Activated naive CD4-positive, alpha-beta T cell treated with anti-CD3 and anti-CD28 coated beads, Interleukin-2, amount 50 U/mL, for 72 hours (primary cell): ENCODE results near the gene TTC27. TPM values are rescaled to one million over a fixed set of nuclear protein-coding genes. Genes with fewer than 3 reads are reported as not detected.

Source experiments
- ATAC-seq, 2 donors: fragments of 150-1000 bp; cut with Tn5 transposase; 2 replicates each; pipeline ENCODE4 v1.10.0; 2021; ENCODE audit warnings: mild to moderate bottlenecking in 2 of 2, moderate library complexity in 2 of 2
- DNase-seq, 2 donors: peaks; one replicate each; pipeline ENCODE4 v3.0.0; 2021 to 2022; ENCODE audit warnings: low spot score in 2 of 2
- H3K27ac Mint-ChIP-seq, 2 donors: one replicate each; pipeline ENCODE4 v1.8.0; 2022; ENCODE audit warnings: mild to moderate bottlenecking in 2 of 2, mixed read lengths in 2 of 2
- H3K36me3 Mint-ChIP-seq, 2 donors: one replicate each; pipeline ENCODE4 v1.8.0; 2022; ENCODE audit warnings: mixed read lengths in 2 of 2
- H3K9me3 Mint-ChIP-seq, 2 donors: one replicate each; pipeline ENCODE4 v1.8.0; 2022; ENCODE audit warnings: mixed read lengths in 2 of 2
- total RNA-seq, 2 donors: library from RNA; stranded (reverse); gene quantifications; one replicate each; pipeline ENCODE4 v1.2.3, GENCODE V29; 2022

TTC27 gene
- total RNA-seq, 2 donors from 2014 or later = 22.2 to 31.3 TPM

DNA sequence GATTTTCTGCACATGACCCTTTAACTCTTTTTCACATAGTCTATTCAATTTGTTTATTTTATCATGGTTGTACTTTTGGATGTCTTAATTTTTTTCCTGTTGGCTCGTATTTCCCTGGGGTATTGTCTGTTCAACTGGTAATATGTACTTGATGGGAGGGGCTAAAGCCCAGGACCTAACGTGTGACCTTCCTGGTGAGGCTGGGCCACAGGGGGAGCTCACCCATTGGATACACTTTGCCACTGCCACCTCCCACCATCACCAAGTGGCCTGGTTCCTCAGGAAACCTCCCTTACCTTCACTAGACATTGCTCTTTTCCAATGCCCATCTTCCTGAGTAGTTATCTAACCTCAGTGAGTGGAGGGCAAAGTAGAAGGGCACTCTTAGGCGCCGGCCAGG lies 175.0 kb downstream of the TTC27 start:
- no peak for DNase-seq
- Mint-ChIP-seq H3K27ac (peak overlapping the region in 1 of 2 donors; percentile 69), H3K36me3 (peaks cover 0 to 2% of the 10 kb centered on the region in 2 donors), H3K9me3 (no peaks in the 10 kb centered on the region)
- no peak for ATAC-seq

DNA sequence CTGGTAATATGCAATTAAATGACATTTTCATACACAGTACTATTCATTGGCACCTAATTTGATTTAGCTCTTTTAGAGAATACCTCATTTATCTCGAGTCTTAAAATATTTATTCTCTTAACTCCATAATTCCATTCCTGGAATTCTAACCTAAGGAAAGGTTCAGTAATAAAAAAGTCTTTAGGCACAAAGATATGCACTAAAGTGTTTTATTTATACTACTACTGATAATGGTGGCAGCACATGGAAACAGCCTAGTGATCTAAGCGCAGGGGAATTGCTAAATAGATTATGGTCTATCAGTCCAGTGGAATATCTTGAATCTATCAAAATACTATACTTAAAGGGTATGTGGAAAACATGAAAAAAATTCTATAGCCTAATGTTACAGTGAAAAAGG lies 176.4 kb downstream of the TTC27 start:
- no peak for DNase-seq
- Mint-ChIP-seq H3K36me3 (peaks cover 7 to 13% of the 10 kb centered on the region in 2 donors), H3K27ac (no peak overlapping the region), H3K9me3 (peaks cover 0 to 4% of the 10 kb centered on the region in 2 donors)
- no peak for ATAC-seq

DNA sequence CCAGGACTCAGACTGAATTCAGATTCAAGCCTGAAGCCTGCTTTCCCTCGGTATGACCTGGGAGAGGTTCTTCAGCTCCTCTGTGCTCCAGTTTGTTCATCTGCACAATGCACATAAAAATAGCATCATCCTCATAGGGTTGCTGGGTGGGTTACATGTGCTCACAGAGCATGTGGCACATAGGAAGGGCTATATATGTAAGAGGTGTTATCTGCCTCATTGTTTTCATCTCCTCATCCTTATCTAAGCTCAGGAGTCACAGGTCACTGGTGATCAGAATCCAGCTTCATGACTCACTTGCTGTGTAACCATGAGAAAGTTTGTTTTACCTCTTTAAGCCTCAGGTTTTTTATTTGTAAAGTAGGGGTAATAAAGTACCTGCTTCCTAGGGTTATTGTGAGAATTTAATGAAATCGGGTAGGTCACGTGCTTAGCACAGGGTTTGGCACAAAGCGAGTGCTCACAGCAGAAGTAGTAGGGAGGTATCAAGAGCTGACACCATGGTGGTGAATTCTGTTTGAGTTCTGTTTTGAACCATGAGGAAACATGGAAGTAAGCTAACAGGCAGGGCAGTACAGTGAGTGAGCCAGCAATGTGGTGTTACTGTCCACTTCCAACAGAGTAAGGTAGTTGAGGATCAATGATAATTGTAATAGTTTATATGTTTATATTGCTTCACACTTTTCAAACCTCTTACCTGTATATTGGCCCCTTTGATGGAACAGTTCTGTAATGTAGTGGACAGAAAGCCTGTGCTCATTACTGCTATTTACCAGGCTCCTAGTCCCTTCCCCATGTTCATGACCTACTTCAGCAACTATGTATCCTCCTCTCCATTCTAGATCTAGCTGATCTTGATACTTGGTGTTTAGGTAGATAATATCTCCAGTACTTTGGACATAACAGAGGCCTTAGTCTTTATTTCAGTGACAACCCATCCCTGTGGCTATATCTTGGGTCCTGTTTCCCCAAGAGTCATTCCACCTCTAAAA lies 177.6 kb downstream of the TTC27 start:
- peaks cover 0 to 4% of the 10 kb centered on the region in 2 donors for H3K9me3 Mint-ChIP-seq
- peaks cover 12 to 21% of the 10 kb centered on the region in 2 donors for H3K36me3 Mint-ChIP-seq
- no peak for DNase-seq
- no peak overlapping the region for H3K27ac Mint-ChIP-seq
- no peak for ATAC-seq

DNA sequence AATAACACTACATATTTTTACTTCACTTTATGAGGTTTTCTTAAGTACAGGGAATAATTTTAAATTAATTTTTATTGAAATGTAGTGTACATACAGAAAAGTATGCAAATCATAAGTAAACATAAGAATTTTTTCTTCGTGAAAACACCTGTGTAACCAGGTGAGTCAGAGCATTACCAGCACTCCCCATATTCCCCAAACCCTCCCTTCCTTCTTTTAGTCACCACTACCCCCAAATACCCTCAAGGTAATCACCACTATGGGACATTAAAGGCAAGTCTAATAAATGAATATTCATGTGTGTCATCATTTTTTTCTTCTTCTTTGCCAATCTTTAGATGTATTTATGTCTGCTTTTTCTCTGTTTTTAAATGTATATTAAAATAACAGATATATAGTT lies 179.0 kb downstream of the TTC27 start:
- Mint-ChIP-seq H3K9me3 (peaks cover 0 to 4% of the 10 kb centered on the region in 2 donors), H3K27ac (no peak overlapping the region), H3K36me3 (peaks cover 23 to 29% of the 10 kb centered on the region in 2 donors)
- DNase-seq = no peak
- ATAC-seq = no peak

DNA sequence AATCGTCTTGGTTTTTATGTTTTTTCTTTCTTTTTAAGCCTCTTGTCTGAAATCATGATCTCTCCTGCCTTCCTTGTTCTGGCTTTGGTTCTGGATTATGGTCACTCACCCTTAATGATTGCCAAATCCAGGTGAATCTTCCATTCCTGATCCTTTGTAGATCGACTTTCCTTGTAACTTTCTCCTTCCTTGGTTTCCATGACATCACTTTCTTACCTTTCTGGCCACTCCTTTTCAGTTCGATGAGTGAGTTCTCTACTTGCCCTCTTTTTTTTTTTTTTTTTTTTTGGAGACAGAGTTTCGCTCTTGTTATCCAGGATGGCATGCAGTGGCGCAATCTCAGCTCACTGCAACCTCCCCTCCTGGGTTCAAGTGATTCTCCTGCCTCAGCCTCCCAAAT lies 179.8 kb downstream of the TTC27 start:
- Mint-ChIP-seq H3K9me3 (peaks cover 0 to 4% of the 10 kb centered on the region in 2 donors), H3K36me3 (peaks cover 27 to 29% of the 10 kb centered on the region in 2 donors), H3K27ac (no peak overlapping the region)
- ATAC-seq (no peak), DNase-seq (no peak)

DNA sequence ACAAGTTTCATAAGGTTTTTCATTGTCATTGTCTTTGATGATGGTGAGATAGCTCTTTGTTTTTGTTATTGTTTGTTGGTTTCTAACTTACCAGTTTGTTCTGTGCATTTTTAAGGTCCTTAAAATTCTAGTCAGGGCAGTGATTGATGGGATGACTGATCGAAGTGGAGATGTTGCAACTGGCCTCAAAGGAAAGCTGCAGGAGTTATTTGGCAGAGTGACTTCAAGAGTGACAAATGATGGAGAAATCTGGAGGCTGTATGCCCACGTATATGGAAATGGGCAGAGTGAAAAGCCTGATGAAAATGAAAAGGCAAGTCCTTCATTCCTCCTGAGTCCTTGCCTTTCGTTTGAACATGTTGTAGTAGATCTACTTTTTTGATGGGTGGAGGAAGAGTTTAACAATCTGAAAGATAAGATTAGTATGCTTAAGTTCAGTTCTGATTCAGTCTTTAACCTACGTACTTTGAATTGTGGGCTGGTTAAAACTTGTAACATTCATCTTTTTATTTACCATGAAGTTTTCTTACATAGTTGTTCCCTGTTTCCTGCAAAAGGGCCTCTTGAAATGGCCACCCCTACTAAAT lies 183.2 kb downstream of the TTC27 start:
- DNase-seq (no peak), ATAC-seq (no peak)
- Mint-ChIP-seq H3K9me3 (peaks cover 0 to 4% of the 10 kb centered on the region in 2 donors), H3K27ac (no peak overlapping the region), H3K36me3 (peaks cover 27 to 29% of the 10 kb centered on the region in 2 donors)

DNA sequence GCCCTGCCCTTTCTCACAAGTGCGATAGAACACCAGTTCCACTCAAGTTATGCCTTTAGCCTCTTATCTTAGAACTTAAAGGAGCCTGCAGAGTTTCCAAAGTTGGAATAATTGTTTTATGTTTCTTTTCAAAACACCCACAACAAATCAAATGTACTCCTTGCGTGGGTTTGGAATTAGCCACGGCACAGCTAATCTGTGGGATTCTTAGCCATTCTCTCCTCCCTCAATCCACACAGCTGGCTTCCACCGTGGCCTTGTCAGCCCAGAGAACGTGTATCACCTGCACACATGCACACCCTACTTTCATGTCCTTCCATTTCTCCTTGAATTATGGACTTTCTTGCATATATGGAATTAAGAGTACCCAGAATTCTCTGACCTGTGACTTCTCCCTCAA lies 183.8 kb downstream of the TTC27 start:
- Mint-ChIP-seq H3K36me3 (peaks cover 30 to 33% of the 10 kb centered on the region in 2 donors), H3K9me3 (peaks cover 0 to 4% of the 10 kb centered on the region in 2 donors), H3K27ac (no peak overlapping the region)
- ATAC-seq (no peak), DNase-seq (no peak)

DNA sequence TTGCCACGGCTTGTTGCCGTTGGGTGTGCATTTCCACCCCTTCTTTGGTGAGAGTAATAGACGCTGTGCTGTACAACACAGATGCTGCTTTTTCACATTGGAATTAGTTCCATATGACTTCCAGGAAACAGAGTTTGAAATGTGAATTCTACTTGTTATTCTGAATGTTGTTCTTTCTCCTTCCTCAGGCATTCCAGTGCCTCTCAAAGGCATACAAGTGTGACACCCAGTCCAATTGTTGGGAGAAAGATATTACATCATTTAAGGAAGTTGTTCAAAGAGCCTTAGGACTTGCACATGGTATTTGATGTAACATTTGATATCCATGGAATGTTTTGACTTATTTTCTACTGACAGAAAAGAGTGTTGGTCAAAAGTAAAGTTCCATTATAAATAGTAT lies 184.5 kb downstream of the TTC27 start:
- H3K27ac Mint-ChIP-seq = no peak overlapping the region
- no peak for DNase-seq
- peaks cover 0 to 4% of the 10 kb centered on the region in 2 donors for H3K9me3 Mint-ChIP-seq
- ATAC-seq = no peak
- H3K36me3 Mint-ChIP-seq = peaks cover 36 to 37% of the 10 kb centered on the region in 2 donors

DNA sequence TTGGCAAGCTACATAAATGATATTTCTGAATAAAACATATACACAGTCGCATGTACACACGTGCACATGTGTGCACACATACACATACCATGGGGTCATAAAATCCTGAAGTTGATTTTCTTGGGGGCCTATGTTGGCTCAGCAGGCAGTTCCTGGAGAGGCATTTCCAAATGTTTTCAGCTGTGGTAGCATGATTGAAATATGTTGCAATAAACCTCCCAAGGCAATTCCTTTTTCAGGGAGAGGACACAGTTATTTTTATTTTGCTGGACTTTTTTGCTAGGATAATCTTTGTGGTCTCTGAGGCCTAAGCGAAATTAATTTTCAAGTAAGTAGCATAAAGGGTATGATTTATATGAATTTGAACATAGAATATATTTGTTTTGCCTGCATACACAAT lies 192.2 kb downstream of the TTC27 start:
- Mint-ChIP-seq H3K9me3 (no peaks in the 10 kb centered on the region), H3K36me3 (peaks cover 12 to 16% of the 10 kb centered on the region in 2 donors), H3K27ac (no peak overlapping the region)
- ATAC-seq = no peak
- DNase-seq = no peak

DNA sequence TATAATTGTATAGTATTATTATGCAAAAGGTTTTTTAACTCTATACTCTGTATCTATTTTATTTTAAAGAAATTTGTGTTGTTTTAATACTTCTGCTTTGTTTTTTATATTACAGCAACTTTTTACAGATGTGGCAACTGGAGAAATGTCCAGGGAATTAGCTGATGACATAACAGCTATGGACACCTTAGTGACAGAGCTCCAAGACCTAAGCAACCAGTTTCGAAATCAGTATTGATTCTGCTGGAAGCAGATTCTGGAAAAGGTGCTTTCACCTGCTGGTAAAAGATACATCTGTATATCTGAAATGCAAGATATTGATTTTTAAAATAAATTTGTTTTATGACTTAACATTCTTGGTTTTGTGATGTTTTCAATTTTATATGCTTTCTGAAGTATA lies 192.9 kb downstream of the TTC27 start:
- no peaks in the 10 kb centered on the region for H3K9me3 Mint-ChIP-seq
- no peak for DNase-seq
- ATAC-seq = no peak
- no peak overlapping the region for H3K27ac Mint-ChIP-seq
- peaks cover 16 to 18% of the 10 kb centered on the region in 2 donors for H3K36me3 Mint-ChIP-seq

DNA sequence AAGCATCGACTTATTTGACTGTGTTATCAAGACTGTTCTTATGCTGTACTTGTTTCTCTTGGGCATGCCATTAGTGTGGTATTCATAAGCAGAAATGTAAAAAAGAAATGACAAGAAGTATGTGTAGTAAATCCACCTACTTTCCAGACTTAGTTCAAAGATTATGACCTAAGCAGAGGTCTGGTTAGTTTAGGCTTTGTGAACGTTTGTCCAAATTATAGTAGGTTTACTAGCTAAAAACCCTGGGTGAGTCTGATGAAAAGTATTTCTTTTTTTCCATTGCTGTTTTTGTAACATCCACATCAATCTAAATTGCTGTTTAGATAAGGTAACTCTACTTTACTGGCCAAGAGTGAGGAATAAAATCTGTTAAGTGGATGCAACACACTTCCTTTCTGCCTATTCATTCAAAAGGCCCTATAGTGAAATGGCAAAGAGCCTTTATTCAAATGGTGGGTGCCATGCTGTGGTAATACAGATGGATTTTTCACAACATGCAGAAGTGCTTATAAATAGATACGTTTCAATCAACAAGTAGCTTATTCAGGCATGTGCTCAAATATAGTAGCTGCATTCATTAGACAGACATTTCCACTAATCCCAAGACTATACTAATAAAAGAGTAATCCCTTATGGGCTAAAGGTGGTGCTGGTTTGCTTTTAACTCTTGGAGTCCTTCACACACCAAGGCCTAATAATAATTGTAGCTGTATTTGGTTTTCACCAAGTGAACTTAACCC lies 196.4 kb downstream of the TTC27 start:
- Mint-ChIP-seq H3K36me3 (peaks cover 7 to 9% of the 10 kb centered on the region in 2 donors), H3K9me3 (peaks cover 3 to 4% of the 10 kb centered on the region in 2 donors), H3K27ac (no peak overlapping the region)
- DNase-seq (no peak), ATAC-seq (no peak)

DNA sequence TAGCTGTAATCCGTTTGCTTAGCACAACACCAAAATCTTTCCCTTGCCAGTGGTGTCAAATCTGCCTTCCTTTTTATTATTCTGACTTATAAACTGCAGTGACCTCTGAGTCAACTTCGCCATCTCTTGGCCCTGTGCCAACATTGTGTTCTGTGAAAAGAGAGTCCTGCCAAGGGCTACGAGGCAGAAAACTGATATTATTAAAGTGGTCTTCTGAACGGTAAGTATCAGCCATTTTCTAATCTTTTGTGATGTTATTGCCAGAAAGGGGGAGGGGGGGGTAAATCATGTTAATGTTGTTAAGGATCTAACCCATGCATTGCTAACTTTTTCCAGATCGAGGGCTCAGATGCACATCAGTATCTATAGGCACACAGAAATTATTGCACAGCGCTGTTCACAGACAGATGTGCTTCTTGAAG lies 197.5 kb downstream of the TTC27 start:
- Mint-ChIP-seq H3K36me3 (peaks cover 7 to 9% of the 10 kb centered on the region in 2 donors), H3K27ac (peak overlapping the region in 1 of 2 donors; percentile 39), H3K9me3 (peaks cover 9 to 11% of the 10 kb centered on the region in 2 donors)
- no peak for DNase-seq
- no peak for ATAC-seq

DNA sequence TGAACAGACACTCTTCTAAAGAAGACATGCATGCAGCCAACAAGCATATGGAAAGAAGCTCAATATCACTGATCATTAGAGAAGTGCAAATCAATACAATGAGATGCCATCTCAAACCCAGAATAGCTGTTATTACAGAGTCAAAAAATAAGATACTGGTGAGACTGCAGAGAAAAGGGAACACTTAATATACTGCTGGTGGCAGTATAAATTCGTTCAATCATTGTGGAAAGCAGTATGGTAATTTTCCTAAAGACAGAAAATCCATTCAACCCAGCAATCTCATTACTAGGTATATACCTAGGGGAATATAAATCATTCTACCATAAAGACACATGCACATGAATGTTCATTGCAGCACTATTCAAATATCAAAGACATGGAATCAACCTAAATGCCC lies 202.3 kb downstream of the TTC27 start:
- DNase-seq (no peak), ATAC-seq (no peak)
- Mint-ChIP-seq H3K36me3 (peaks cover 7% of the 10 kb centered on the region in 2 donors), H3K27ac (no peak overlapping the region), H3K9me3 (peaks cover 9 to 11% of the 10 kb centered on the region in 2 donors)

DNA sequence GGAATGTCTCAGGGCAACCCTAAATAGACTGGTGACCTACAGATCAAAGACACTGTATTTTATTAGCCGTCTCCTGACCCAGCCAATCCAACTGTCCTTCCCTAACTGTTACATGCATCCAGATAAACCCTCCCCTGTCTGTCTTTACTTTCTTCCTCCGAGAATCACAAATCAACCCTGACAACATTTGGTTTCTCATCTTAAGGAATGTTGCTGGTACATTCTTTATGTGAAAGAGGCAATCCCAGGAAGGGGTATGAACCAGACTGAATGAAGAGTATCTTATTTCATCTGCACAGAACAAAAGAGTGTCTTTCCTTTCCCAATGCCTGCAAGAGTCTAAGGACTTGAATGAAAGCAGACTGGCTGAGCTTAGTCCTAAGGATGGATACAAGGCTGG lies 205.0 kb downstream of the TTC27 start:
- H3K27ac Mint-ChIP-seq = no peak overlapping the region
- no peak for ATAC-seq
- peaks cover 9 to 11% of the 10 kb centered on the region in 2 donors for H3K9me3 Mint-ChIP-seq
- no peak for DNase-seq
- H3K36me3 Mint-ChIP-seq = no peaks in the 10 kb centered on the region

DNA sequence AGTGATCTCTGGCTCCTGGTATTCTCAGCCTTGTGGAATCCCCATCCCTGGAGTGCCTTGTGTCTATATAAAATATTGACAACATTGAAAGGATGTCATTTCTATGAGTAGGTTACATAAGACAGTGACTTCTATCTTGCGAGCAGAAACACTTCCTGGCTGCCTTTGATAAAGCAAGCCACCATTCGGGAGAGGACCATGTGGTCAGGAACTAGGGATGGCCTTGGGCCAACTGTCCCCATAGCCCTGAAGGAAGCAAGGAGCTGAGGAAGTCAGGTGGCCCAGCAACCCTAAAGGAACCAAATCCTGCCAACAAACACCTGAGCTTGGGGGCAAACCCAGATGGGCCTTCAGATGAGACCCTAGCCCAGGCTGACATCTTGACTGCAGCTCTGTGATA lies 205.9 kb downstream of the TTC27 start:
- Mint-ChIP-seq H3K27ac (no peak overlapping the region), H3K9me3 (peaks cover 7 to 9% of the 10 kb centered on the region in 2 donors)

DNA sequence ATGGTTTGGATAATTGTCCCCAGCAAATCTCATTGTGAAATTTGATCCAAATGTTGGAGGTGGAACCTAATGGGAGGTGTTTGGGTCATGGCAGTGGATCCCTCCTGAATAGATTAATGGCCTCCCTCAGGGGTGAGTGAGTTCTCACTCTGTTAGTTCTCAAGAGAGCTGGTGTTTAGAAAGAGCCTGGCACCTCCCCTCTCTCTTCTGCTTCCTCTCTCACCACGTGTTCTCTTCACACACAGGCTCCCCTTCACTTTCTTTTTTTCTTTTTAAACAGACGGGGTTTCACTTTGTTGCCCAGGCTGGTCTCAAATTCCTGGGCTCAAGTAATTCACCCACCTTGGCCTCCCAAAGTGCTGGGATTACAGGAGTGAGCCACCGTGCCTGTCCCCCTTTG lies 207.3 kb downstream of the TTC27 start:
- no peaks in the 10 kb centered on the region for H3K36me3 Mint-ChIP-seq
- ATAC-seq (no peak), DNase-seq (no peak)
- no peaks in the 10 kb centered on the region for H3K9me3 Mint-ChIP-seq
- no peak overlapping the region for H3K27ac Mint-ChIP-seq

More for the DNA sequence above, 205.9 kb downstream of the TTC27 start:
- DNase-seq = no peak
- no peaks in the 10 kb centered on the region for H3K36me3 Mint-ChIP-seq
- ATAC-seq = no peak

DNA sequence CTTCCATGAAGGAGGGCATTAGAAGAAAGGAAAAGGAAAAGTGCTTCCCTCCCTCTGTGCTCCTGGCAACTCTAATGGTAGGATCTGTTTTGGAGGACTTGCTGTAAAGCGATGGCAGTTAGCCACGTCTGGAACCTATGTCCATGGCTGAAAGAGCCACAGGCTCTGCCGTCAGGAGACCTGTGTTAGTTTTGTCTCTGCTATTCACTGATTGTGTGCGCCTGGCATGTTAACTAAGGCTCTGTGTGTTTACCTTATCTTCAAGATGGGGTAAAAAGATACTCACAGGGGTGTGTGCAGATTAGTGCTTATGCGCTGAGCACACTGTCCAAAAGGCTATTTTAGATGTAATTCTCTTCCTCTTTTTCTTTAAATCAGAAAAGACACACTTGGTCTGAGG lies 209.1 kb downstream of the TTC27 start:
- H3K36me3 Mint-ChIP-seq = no peaks in the 10 kb centered on the region
- ATAC-seq (no peak), DNase-seq (no peak)
- H3K27ac Mint-ChIP-seq = no peak overlapping the region
- no peaks in the 10 kb centered on the region for H3K9me3 Mint-ChIP-seq
